IMR-90 (cell line): Measurements from ENCODE around the gene SYTL4. TPM values are rescaled to one million over a fixed set of nuclear protein-coding genes. Genes with fewer than 3 reads are reported as not detected.

ENCODE experiments used
- ATAC-seq: fragments of 200-7000 bp; cut with Tn5 transposase; 2 replicates; pipeline ENCODE4 v1.9.1; 2020; ENCODE audit warnings: low read depth, mild to moderate bottlenecking, moderate library complexity
- BruUV-seq: library from RNA; stranded (reverse); fragments of 400-500 nt; replicated peaks from 2 replicates; lab custom pipeline; 2021; lab: Mats Ljungman, UMichigan
- CTCF ChIA-PET: fragments of 300-600 bp; formaldehyde crosslinking; extraction: SDS; loops from one replicate; lab custom pipeline; 2021; ENCODE audit warnings: antibody characterized with exemption; lab: Yijun Ruan, JAX
- POLR2A ChIA-PET: fragments of 300-600 bp; sonication (Branson Sonifier 250); formaldehyde crosslinking; loops from one replicate; lab custom pipeline; 2022; ENCODE audit warnings: antibody characterized with exemption; ENCODE audit not compliant: unreplicated experiment; lab: Charles Lee
- DNase-seq: peaks from one replicate; pipeline ENCODE4 v3.0.0; 2013
- H2AFZ ChIP-seq: replicated peaks from 2 replicates; pipeline ENCODE3; 2013; ENCODE audit warnings: low read length, mild to moderate bottlenecking; ENCODE audit not compliant: poor library complexity
- H2AK5ac ChIP-seq: 2 replicates; pipeline ENCODE4 v1.6.1; 2013; ENCODE audit warnings: low read depth, low read length, inconsistent platforms
- H2AK9ac ChIP-seq: replicated peaks from 2 replicates; pipeline ENCODE3; 2013; ENCODE audit warnings: mild to moderate bottlenecking, low read depth, low read length, moderate library complexity; ENCODE audit not compliant: poor library complexity
- H2BK120ac ChIP-seq: 2 replicates; pipeline ENCODE4 v1.6.1; 2013; ENCODE audit warnings: low read depth, low read length, inconsistent platforms
- H2BK15ac ChIP-seq: 3 replicates; pipeline ENCODE4 v1.6.1; 2013; ENCODE audit warnings: low read depth, low read length, inconsistent platforms
- H2BK20ac ChIP-seq: 2 replicates; pipeline ENCODE4 v1.6.1; 2013; ENCODE audit warnings: low read depth, mild to moderate bottlenecking, inconsistent platforms, low read length, moderate library complexity
- H2BK5ac ChIP-seq: 2 replicates; pipeline ENCODE4 v1.6.1; 2013; ENCODE audit warnings: mild to moderate bottlenecking, low read depth, low read length, inconsistent platforms; ENCODE audit not compliant: poor library complexity, severe bottlenecking
- H3K14ac ChIP-seq: replicated peaks from 2 replicates; pipeline ENCODE4 v1.6.1; 2013; ENCODE audit warnings: low read depth, low read length, inconsistent platforms
- H3K18ac ChIP-seq: 2 replicates; pipeline ENCODE4 v1.6.1; 2013; ENCODE audit warnings: low read depth, low read length, control low read depth
- H3K23ac ChIP-seq: 2 replicates; pipeline ENCODE4 v1.6.1; 2013; ENCODE audit warnings: low read depth, low read length, inconsistent platforms
- H3K27ac ChIP-seq: 2 replicates; pipeline ENCODE4 v1.5.1; 2013; ENCODE audit warnings: mild to moderate bottlenecking, control low read depth, low read length; ENCODE audit not compliant: insufficient read depth
- H3K27me3 ChIP-seq: 2 replicates; pipeline ENCODE4 v1.6.1; 2013; ENCODE audit warnings: low read length; ENCODE audit not compliant: control insufficient read depth, insufficient read depth
- H3K36me3 ChIP-seq: 2 replicates; pipeline ENCODE4 v1.6.1; 2013; ENCODE audit warnings: low read length, mixed read lengths; ENCODE audit not compliant: control insufficient read depth, insufficient read depth
- H3K4ac ChIP-seq: 2 replicates; pipeline ENCODE4 v1.6.1; 2013; ENCODE audit warnings: low read depth, low read length, inconsistent platforms
- H3K4me1 ChIP-seq: 2 replicates; pipeline ENCODE4 v1.6.1; 2013; ENCODE audit warnings: low read length, mixed read lengths; ENCODE audit not compliant: control insufficient read depth, insufficient read depth
- H3K4me2 ChIP-seq: 2 replicates; pipeline ENCODE4 v1.6.1; 2013; ENCODE audit warnings: low read depth, mild to moderate bottlenecking, control low read depth, low read length, moderate library complexity
- H3K4me3 ChIP-seq: 2 replicates; pipeline ENCODE4 v1.5.1; 2013; ENCODE audit warnings: low read depth, mild to moderate bottlenecking, control low read depth, low read length, moderate library complexity; ENCODE audit not compliant: insufficient read depth
- H3K56ac ChIP-seq: 2 replicates; pipeline ENCODE4 v1.6.1; 2013; ENCODE audit warnings: low read length, inconsistent platforms; ENCODE audit not compliant: insufficient read depth; ENCODE audit errors: extremely low read depth
- H3K79me1 ChIP-seq, 2 experiments: 2 replicates each; pipeline ENCODE4 v1.6.1; 2013; ENCODE audit warnings: low read length in 2 of 2, inconsistent platforms in 1 of 2, low read depth in 1 of 2
- H3K9ac ChIP-seq: 2 replicates; pipeline ENCODE4 v1.6.1; 2013; ENCODE audit warnings: low read depth, low read length, control low read depth
- H3K9me1 ChIP-seq: 2 replicates; pipeline ENCODE4 v1.6.1; 2013; ENCODE audit warnings: low read length, inconsistent platforms; ENCODE audit not compliant: insufficient read depth
- H3K9me3 ChIP-seq: 2 replicates; pipeline ENCODE4 v1.6.1; 2013; ENCODE audit warnings: low read length; ENCODE audit not compliant: control insufficient read depth, insufficient read depth
- H4K20me1 ChIP-seq: 2 replicates; pipeline ENCODE4 v1.6.1; 2013; ENCODE audit warnings: low read length, inconsistent platforms; ENCODE audit not compliant: insufficient read depth
- H4K5ac ChIP-seq: 2 replicates; pipeline ENCODE4 v1.6.1; 2013; ENCODE audit warnings: mild to moderate bottlenecking, low read depth, low read length, control low read depth
- H4K8ac ChIP-seq, 2 experiments: 2 replicates each; pipeline ENCODE4 v1.6.1; 2013; ENCODE audit warnings: low read depth in 2 of 2, low read length in 2 of 2, control low read depth in 1 of 2, inconsistent platforms in 1 of 2
- H4K91ac ChIP-seq: 2 replicates; pipeline ENCODE4 v1.6.1; 2013; ENCODE audit warnings: low read depth, low read length, inconsistent platforms; ENCODE audit not compliant: insufficient read depth
- CEBPB ChIP-seq: IDR thresholded peaks from 2 replicates; pipeline ENCODE4 v1.6.1; 2012; ENCODE audit warnings: low read depth, low read length, improper control_type of control experiment
- CTCF ChIP-seq: conservative IDR thresholded peaks from 2 replicates; pipeline ENCODE4 v1.5.1; 2012; ENCODE audit warnings: mild to moderate bottlenecking, low read depth, low read length, improper control_type of control experiment
- MAFK ChIP-seq: IDR thresholded peaks from 2 replicates; pipeline ENCODE4 v1.6.1; 2012; ENCODE audit warnings: low read depth, low read length, improper control_type of control experiment
- NFE2L2 ChIP-seq: fragments of 150-350 bp; IDR thresholded peaks from 2 replicates; pipeline ENCODE4 v1.6.1; 2016; ENCODE audit warnings: low read depth, mild to moderate bottlenecking, low read length
- POLR2A ChIP-seq: IDR thresholded peaks from 2 replicates; pipeline ENCODE4 v1.6.1; 2012; ENCODE audit warnings: mild to moderate bottlenecking, low read depth, low read length
- USF2 ChIP-seq: fragments of 150-350 bp; IDR thresholded peaks from 2 replicates; pipeline ENCODE4 v1.6.1; 2017; ENCODE audit warnings: mild to moderate bottlenecking, antibody characterized with exemption, low read length, low read depth
- WGBS, 2 experiments: methylation state at CpG; one replicate each; pipeline versions ENCODE4 v1.1.5 to v1.1.7; 2013; ENCODE audit warnings: missing lambda C conversion rate in 2 of 2; ENCODE audit not compliant: insufficient read length in 1 of 2; ENCODE audit errors: extremely low coverage in 2 of 2; 5-methylcytosine and 5-hydroxymethylcytosine counted together
- dilution Hi-C: fragments of 300-500 bp; cut with HindIII; formaldehyde crosslinking; loops from one replicate; pipeline ENCODE4 v1.14.3; 2018; ENCODE audit warnings: low sequenced_read_pairs; ENCODE audit not compliant: unreplicated experiment
- in situ Hi-C: fragments of 300-500 bp; cut with MboI; formaldehyde crosslinking; loops from 3 replicates; pipeline ENCODE4 v1.14.3; 2019; ENCODE audit warnings: low sequenced_read_pairs, inconsistent platforms, mixed read lengths
- intact Hi-C: fragments of 100-400 bp; cut with micrococcal nuclease; formaldehyde crosslinking; loops from 2 replicates; pipeline ENCODE4 v1.10.0; 2022
- polyA plus RNA-seq, 3 experiments: library from polyadenylated mRNA; depleted of rRNA; stranded (reverse); fragments of >200 nt; gene quantifications; 2 replicates each; pipeline ENCODE4 v1.2.3, GENCODE V29; 2012; ENCODE audit warnings: low replicate concordance in 1 of 3
- total RNA-seq: library from RNA; depleted of rRNA; stranded (reverse); fragments of >200 nt; gene quantifications from 2 replicates; pipeline ENCODE4 v1.2.3, GENCODE V29; 2012

The SYTL4 gene
- total and polyA plus RNA-seq, 2 of the 4 experiments (the other 2 are of a cell fraction), result 2.3 to 2.4 TPM

GRCh38 chrX:100643212-100643611, 88.7 kb downstream of the SYTL4 start:
- POLR2A ChIA-PET, result no interaction called here
- H3K9ac ChIP-seq, result no peak overlapping the region

More at GRCh38 chrX:100643212-100643611, 88.7 kb downstream of the SYTL4 start:
- Histone ChIP-seq H3K27me3 (peaks cover 2% of the 10 kb centered on the region; the same call in 1 of the 2 replicates), H3K4ac (peak overlapping the region; percentile 22; the same call in 1 of the 2 replicates), H2BK5ac (peak overlapping the region; percentile 57), H2AK5ac (no peak overlapping the region), H3K9me1 (peaks cover 8% of the 10 kb centered on the region), H3K4me1 (peaks cover 13% of the 10 kb centered on the region), H4K20me1 (no peaks in the 10 kb centered on the region), H3K27ac (peak overlapping the region; percentile 86; the same call in 1 of the 2 replicates), H3K14ac (no peak overlapping the region; the same call in 1 of the 2 replicates), H3K4me2 (peak overlapping the region; percentile 67; the same call in 1 of the 2 replicates), H2BK120ac (peak overlapping the region; percentile 48), H4K91ac (peak overlapping the region; percentile 3; the same call in 1 of the 2 replicates), H3K36me3 (no peaks in the 10 kb centered on the region), H2AFZ (no peak overlapping the region), H4K5ac (no peak overlapping the region), H3K4me3 (no peak overlapping the region), H3K18ac (peak overlapping the region; percentile 54; the same call in 1 of the 2 replicates), H4K8ac (no peak overlapping the region), H2BK15ac (0 out of 3 replicates have a peak overlapping the region, but pooled peaks have one; percentile 14), H3K79me1 (peaks cover 0 to 11% of the 10 kb centered on the region in 2 experiments; a peak in 2 of 4 replicates), H2BK20ac (peak overlapping the region; percentile 32; the same call in 1 of the 2 replicates), H3K9me3 (no peaks in the 10 kb centered on the region), H3K56ac (no peak overlapping the region), H3K23ac (no peak overlapping the region), H2AK9ac (no peak overlapping the region)
- in situ Hi-C loops (no loop called here), dilution Hi-C loops (no loop called here), intact Hi-C loops (no loop called here)
- no peak for DNase-seq
- CTCF ChIA-PET, result no interaction called here
- ATAC-seq, result no peak
- no TSS peak for BruUV-seq
- TF ChIP-seq POLR2A (no peak), USF2 (no peak), CTCF (no peak), CEBPB (no peak), MAFK (no peak), NFE2L2 (no peak)
- no CpG with 5 or more reads among the region's 11 CpGs for WGBS, 2 experiments
